ENCODE data around the gene TSPAN5. TPM values are rescaled to one million over a fixed set of nuclear protein-coding genes. Genes with fewer than 3 reads are reported as not detected.
A peak's percentile ranks its signal among the peaks of the same experiment; 100 is the strongest.

TSPAN5 gene
- total RNA-seq, 1 donor from 2014 or later: 61.4 TPM

DNA sequence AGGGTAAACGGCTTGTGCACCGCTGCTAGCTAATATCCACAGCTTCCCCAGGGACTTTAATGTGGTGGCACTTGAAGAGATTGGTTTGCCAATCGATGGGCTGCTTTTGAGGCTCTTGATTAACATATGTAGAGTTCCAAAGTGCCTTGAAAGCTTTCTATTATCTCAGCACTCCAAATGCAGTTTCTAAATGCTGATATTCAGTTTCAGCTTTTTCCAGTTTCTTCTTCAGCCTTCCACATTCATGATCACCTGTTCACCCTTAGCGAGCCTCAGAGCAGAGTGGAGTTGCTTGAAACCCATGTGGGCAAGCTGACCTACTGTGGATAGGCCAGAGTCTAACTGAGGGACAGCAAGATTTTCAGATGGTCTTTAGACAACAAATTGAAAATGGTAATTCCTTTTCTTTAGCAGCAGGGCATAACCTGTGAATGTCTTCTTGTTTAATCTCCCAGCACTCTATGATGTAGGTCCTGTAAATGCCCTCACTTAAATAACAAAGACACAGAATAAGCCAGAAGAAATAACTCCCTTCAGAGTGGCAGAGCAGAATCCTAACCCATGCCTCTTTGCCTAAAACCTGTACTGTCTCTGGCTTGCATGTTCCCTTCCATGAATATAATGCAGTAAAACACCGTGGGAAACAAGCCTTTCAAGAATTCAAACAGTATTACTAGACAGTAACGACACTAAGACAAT, 99.8 kb downstream of the TSPAN5 start:
- no peak overlapping the region for H3K27ac ChIP-seq (ENCODE audit: low read depth, low read length)

DNA sequence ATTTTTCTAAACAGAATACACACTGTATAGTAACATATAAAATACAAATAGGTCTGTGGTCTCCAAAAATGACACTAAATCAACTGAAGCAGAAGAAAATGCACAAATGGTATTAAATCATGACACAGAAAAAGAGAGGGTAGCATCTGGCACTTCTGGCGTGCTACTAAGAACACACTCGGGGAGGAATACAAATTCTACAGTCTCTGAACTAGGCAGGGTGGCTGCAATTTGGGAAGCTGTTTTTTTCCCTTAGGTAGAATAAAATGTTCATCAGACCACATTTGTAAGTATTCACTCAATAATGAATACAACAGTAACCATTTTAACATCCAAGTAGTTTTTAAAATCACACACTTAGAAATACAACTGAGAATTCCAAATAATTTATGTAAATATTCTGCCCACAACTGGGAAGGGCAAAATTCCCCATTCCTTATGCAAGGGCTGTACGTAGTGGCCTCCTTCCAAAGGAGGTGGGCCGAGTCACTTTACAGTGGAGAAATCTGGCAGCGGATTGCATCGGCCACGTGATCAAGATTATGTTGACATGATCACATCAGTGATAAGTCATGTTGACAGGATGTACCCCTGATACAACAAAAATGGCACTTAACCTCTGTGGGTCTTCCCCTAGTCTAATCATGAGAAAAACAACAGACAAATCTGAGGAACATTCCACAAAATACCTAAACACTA, 101.1 kb downstream of the TSPAN5 start:
- Histone ChIP-seq H3K4me3 (ENCODE audit: insufficient read depth, low read depth, low read length) (no peak overlapping the region), H3K36me3 (ENCODE audit: insufficient read depth, low read length) (peaks cover 2% of the 10 kb centered on the region), H4K20me1 (ENCODE audit: insufficient read depth, low read length) (peaks cover 34% of the 10 kb centered on the region), H3K4me1 (ENCODE audit: insufficient read depth, low read length) (peaks cover 19% of the 10 kb centered on the region), H3K9ac (ENCODE audit: low read length) (no peak overlapping the region), H3K79me2 (ENCODE audit: insufficient read depth, low read length) (peaks cover 99% of the 10 kb centered on the region), H3K27me3 (ENCODE audit: insufficient read depth, low read length) (no peaks in the 10 kb centered on the region), H3K4me2 (ENCODE audit: low read length) (peak overlapping the region; percentile 63), H2AFZ (ENCODE audit: low read depth, low read length) (no peak overlapping the region), H3K9me3 (ENCODE audit: insufficient read depth, low read depth, low read length) (no peaks in the 10 kb centered on the region), H3K27ac (ENCODE audit: low read depth, low read length) (peak overlapping the region; percentile 39)
- H3K27ac Mint-ChIP-seq (ENCODE audit: unreplicated experiment): peak overlapping the region; percentile 97
- peak; percentile 68 for DNase-seq (ENCODE audit: low read depth)
- H3K36me3 Mint-ChIP-seq (ENCODE audit: low read depth, unreplicated experiment): peaks cover 2% of the 10 kb centered on the region
- no peak for FAIRE-seq
- H3K4me3 Mint-ChIP-seq (ENCODE audit: unreplicated experiment): peak overlapping the region; percentile 17
- peaks cover 50% of the 10 kb centered on the region for H3K4me1 Mint-ChIP-seq (ENCODE audit: low read depth, unreplicated experiment)
- H3K27me3 Mint-ChIP-seq (ENCODE audit: low read depth, unreplicated experiment): no peaks in the 10 kb centered on the region
- no peak for TF ChIP-seq EZH2 (IDR thresholded peaks at IDR 0.05; ENCODE audit: insufficient read depth, low read length)
- TF ChIP-seq, protein P1, sequence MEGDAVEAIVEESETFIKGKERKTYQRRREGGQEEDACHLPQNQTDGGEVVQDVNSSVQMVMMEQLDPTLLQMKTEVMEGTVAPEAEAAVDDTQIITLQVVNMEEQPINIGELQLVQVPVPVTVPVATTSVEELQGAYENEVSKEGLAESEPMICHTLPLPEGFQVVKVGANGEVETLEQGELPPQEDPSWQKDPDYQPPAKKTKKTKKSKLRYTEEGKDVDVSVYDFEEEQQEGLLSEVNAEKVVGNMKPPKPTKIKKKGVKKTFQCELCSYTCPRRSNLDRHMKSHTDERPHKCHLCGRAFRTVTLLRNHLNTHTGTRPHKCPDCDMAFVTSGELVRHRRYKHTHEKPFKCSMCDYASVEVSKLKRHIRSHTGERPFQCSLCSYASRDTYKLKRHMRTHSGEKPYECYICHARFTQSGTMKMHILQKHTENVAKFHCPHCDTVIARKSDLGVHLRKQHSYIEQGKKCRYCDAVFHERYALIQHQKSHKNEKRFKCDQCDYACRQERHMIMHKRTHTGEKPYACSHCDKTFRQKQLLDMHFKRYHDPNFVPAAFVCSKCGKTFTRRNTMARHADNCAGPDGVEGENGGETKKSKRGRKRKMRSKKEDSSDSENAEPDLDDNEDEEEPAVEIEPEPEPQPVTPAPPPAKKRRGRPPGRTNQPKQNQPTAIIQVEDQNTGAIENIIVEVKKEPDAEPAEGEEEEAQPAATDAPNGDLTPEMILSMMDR (IDR thresholded peaks at IDR 0.05; ENCODE audit: insufficient read depth, low read depth, low read length): no peak
- no peaks in the 10 kb centered on the region for H3K9me3 Mint-ChIP-seq (ENCODE audit: unreplicated experiment)

More for the DNA sequence above, 99.8 kb downstream of the TSPAN5 start:
- H3K4me2 ChIP-seq (ENCODE audit: low read length): no peak overlapping the region
- peaks cover 98% of the 10 kb centered on the region for H3K79me2 ChIP-seq (ENCODE audit: insufficient read depth, low read length)
- H3K4me3 Mint-ChIP-seq (ENCODE audit: unreplicated experiment): peak overlapping the region; percentile 27
- peaks cover 44% of the 10 kb centered on the region for H4K20me1 ChIP-seq (ENCODE audit: insufficient read depth, low read length)
- no peak overlapping the region for H3K9ac ChIP-seq (ENCODE audit: low read length)
- peaks cover 2% of the 10 kb centered on the region for H3K36me3 Mint-ChIP-seq (ENCODE audit: low read depth, unreplicated experiment)
- no peaks in the 10 kb centered on the region for H3K27me3 Mint-ChIP-seq (ENCODE audit: low read depth, unreplicated experiment)
- H2AFZ ChIP-seq (ENCODE audit: low read depth, low read length): no peak overlapping the region
- no peak for FAIRE-seq
- TF ChIP-seq EZH2 (IDR thresholded peaks at IDR 0.05; ENCODE audit: insufficient read depth, low read length): no peak
- TF ChIP-seq, protein P1 (IDR thresholded peaks at IDR 0.05; ENCODE audit: insufficient read depth, low read depth, low read length): no peak
- no peaks in the 10 kb centered on the region for H3K36me3 ChIP-seq (ENCODE audit: insufficient read depth, low read length)
- no peak overlapping the region for H3K4me3 ChIP-seq (ENCODE audit: insufficient read depth, low read depth, low read length)
- no peaks in the 10 kb centered on the region for H3K9me3 ChIP-seq (ENCODE audit: insufficient read depth, low read depth, low read length)
- peaks cover 19% of the 10 kb centered on the region for H3K4me1 ChIP-seq (ENCODE audit: insufficient read depth, low read length)
- peak overlapping the region; percentile 92 for H3K27ac Mint-ChIP-seq (ENCODE audit: unreplicated experiment)
- no peaks in the 10 kb centered on the region for H3K27me3 ChIP-seq (ENCODE audit: insufficient read depth, low read length)
- no peak for DNase-seq (ENCODE audit: low read depth)
- H3K9me3 Mint-ChIP-seq (ENCODE audit: unreplicated experiment): no peaks in the 10 kb centered on the region
- peaks cover 50% of the 10 kb centered on the region for H3K4me1 Mint-ChIP-seq (ENCODE audit: low read depth, unreplicated experiment)
